ENCODE results near the gene FSHB.

GRCh38 chr11:30239025-30239424, 8.2 kb downstream of the FSHB start:
- no peak for TF ChIP-seq EZH2 (IDR thresholded peaks at IDR 0.05; ENCODE audit: insufficient read depth, poor library complexity, severe bottlenecking)
- no peak for TF ChIP-seq EZH2phosphoT487 (IDR thresholded peaks at IDR 0.05; ENCODE audit: insufficient read depth, low read depth)

Data from GM23248 (cell line).